Measurements from ENCODE around the gene F2RL2. TPM values are rescaled to one million over a fixed set of nuclear protein-coding genes. Genes with fewer than 3 reads are reported as not detected.

Gene F2RL2
- total and polyA plus RNA-seq, 10 of the 15 experiments (the other 5 are each of a cell fraction or from before 2014, with no cell fraction given) = 0.03 to 0.24 (median 0.08) TPM; not detected in 5

DNA sequence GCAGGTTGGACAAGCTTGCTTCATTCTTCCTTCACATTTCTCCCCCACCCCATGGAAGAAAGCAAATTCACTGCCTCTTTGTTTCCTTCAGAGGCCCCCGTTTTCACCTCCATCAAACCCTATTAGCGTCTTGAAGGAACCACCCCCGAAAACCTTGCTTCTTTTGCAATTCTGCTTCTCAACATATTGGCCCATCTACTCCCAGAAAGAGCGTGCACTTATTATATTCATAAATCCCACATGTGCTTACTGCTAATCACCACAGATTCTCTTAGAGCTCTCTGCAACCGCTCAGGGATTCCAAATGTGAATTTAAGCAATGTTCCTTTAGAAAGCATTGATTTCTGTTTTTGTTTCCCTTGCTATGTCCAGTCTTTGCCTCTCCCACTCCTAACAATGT is 1.1 kb downstream of the F2RL2 start:
- Histone ChIP-seq H4K20me1 (ENCODE audit: control insufficient read depth, insufficient read depth) (no peaks in the 10 kb centered on the region), H3K4me1 (ENCODE audit: control insufficient read depth, insufficient read depth, low read length) (0 out of 2 replicates have a peak, but pooled peaks cover 5% of the 10 kb centered on the region), H3K79me2 (ENCODE audit: control insufficient read depth, insufficient read depth, low read length) (no peaks in the 10 kb centered on the region), H3K36me3 (ENCODE audit: control insufficient read depth in 2 of 2, insufficient read depth in 2 of 2, low read length in 1 of 2) (no peaks in the 10 kb centered on the region; a peak in 1 of 4 replicates), H3K4me2 (ENCODE audit: control insufficient read depth, insufficient read depth) (no peak overlapping the region), H3K27ac (ENCODE audit: control insufficient read depth, insufficient read depth) (no peak overlapping the region), H2AFZ (ENCODE audit: control insufficient read depth, low read depth, low read length) (no peak overlapping the region), H3K9ac (ENCODE audit: control insufficient read depth, insufficient read depth, low read length) (no peak overlapping the region), H3K9me3 (replicated peaks; ENCODE audit: control insufficient read depth, insufficient read depth, low read length) (no peaks in the 10 kb centered on the region), H3K27me3 (replicated peaks in 1 of 2; ENCODE audit: control insufficient read depth in 2 of 2, insufficient read depth in 2 of 2, low read length in 1 of 2) (no peaks in the 10 kb centered on the region), H3K4me3 (no peak overlapping the region)
- ChIA-PET SMC1A (ENCODE audit: uncharacterized antibody, unreplicated experiment) (no interaction called here), CTCF (interaction anchor here (1.8 kb wide), 1 partner anchor 21 kb away, joined by 4 read pairs; no protein-coding TSS in a partner anchor), POLR2A (interaction anchor here (0.6 kb wide), 1 partner anchor 144 kb away, joined by 5 read pairs; no protein-coding TSS in a partner anchor), RAD21 (ENCODE audit: unreplicated experiment) (no interaction called here)
- in situ Hi-C loops (cut with MboI) = no loop called here
- DNase-seq (ENCODE audit: low read depth, low spot score) = no peak
- no peak for ATAC-seq
- intact Hi-C loops (cut with micrococcal nuclease; ENCODE audit: unreplicated experiment) = no loop called here
- no TSS peak for BruUV-seq (replicated peaks)
- no peak for FAIRE-seq
- 98% methylated on average over 5 of the region's 5 CpGs for WGBS (ENCODE audit: insufficient coverage, insufficient replicate concordance, low lambda C conversion rate, missing lambda C conversion rate)
- TF ChIP-seq NFYB (IDR thresholded peaks at IDR 0.05; ENCODE audit: insufficient read depth, low read depth, low read length) = no peak
- TF ChIP-seq, protein P1, sequence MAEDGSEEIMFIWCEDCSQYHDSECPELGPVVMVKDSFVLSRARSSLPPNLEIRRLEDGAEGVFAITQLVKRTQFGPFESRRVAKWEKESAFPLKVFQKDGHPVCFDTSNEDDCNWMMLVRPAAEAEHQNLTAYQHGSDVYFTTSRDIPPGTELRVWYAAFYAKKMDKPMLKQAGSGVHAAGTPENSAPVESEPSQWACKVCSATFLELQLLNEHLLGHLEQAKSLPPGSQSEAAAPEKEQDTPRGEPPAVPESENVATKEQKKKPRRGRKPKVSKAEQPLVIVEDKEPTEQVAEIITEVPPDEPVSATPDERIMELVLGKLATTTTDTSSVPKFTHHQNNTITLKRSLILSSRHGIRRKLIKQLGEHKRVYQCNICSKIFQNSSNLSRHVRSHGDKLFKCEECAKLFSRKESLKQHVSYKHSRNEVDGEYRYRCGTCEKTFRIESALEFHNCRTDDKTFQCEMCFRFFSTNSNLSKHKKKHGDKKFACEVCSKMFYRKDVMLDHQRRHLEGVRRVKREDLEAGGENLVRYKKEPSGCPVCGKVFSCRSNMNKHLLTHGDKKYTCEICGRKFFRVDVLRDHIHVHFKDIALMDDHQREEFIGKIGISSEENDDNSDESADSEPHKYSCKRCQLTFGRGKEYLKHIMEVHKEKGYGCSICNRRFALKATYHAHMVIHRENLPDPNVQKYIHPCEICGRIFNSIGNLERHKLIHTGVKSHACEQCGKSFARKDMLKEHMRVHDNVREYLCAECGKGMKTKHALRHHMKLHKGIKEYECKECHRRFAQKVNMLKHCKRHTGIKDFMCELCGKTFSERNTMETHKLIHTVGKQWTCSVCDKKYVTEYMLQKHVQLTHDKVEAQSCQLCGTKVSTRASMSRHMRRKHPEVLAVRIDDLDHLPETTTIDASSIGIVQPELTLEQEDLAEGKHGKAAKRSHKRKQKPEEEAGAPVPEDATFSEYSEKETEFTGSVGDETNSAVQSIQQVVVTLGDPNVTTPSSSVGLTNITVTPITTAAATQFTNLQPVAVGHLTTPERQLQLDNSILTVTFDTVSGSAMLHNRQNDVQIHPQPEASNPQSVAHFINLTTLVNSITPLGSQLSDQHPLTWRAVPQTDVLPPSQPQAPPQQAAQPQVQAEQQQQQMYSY (CRISPR knock-in tag; IDR thresholded peaks at IDR 0.05) = no peak
- TF ChIP-seq CHD2 (IDR thresholded peaks at IDR 0.05; ENCODE audit: borderline replicate concordance, low read depth, low read length) = no peak
- no peak for TF ChIP-seq FOS (IDR thresholded peaks at IDR 0.05; ENCODE audit: borderline replicate concordance, extremely low read depth, insufficient read length)
- TF ChIP-seq DPF2 (IDR thresholded peaks at IDR 0.05) = no peak
- TF ChIP-seq, protein P2, sequence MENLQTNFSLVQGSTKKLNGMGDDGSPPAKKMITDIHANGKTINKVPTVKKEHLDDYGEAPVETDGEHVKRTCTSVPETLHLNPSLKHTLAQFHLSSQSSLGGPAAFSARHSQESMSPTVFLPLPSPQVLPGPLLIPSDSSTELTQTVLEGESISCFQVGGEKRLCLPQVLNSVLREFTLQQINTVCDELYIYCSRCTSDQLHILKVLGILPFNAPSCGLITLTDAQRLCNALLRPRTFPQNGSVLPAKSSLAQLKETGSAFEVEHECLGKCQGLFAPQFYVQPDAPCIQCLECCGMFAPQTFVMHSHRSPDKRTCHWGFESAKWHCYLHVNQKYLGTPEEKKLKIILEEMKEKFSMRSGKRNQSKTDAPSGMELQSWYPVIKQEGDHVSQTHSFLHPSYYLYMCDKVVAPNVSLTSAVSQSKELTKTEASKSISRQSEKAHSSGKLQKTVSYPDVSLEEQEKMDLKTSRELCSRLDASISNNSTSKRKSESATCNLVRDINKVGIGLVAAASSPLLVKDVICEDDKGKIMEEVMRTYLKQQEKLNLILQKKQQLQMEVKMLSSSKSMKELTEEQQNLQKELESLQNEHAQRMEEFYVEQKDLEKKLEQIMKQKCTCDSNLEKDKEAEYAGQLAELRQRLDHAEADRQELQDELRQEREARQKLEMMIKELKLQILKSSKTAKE (IDR thresholded peaks at IDR 0.05; ENCODE audit: low read depth, poor library complexity, severe bottlenecking) = no peak
- no peak for TF ChIP-seq SRF (IDR thresholded peaks at IDR 0.05; ENCODE audit: low read depth in 2 of 2, low read length in 2 of 2)
- TF ChIP-seq, protein P3, sequence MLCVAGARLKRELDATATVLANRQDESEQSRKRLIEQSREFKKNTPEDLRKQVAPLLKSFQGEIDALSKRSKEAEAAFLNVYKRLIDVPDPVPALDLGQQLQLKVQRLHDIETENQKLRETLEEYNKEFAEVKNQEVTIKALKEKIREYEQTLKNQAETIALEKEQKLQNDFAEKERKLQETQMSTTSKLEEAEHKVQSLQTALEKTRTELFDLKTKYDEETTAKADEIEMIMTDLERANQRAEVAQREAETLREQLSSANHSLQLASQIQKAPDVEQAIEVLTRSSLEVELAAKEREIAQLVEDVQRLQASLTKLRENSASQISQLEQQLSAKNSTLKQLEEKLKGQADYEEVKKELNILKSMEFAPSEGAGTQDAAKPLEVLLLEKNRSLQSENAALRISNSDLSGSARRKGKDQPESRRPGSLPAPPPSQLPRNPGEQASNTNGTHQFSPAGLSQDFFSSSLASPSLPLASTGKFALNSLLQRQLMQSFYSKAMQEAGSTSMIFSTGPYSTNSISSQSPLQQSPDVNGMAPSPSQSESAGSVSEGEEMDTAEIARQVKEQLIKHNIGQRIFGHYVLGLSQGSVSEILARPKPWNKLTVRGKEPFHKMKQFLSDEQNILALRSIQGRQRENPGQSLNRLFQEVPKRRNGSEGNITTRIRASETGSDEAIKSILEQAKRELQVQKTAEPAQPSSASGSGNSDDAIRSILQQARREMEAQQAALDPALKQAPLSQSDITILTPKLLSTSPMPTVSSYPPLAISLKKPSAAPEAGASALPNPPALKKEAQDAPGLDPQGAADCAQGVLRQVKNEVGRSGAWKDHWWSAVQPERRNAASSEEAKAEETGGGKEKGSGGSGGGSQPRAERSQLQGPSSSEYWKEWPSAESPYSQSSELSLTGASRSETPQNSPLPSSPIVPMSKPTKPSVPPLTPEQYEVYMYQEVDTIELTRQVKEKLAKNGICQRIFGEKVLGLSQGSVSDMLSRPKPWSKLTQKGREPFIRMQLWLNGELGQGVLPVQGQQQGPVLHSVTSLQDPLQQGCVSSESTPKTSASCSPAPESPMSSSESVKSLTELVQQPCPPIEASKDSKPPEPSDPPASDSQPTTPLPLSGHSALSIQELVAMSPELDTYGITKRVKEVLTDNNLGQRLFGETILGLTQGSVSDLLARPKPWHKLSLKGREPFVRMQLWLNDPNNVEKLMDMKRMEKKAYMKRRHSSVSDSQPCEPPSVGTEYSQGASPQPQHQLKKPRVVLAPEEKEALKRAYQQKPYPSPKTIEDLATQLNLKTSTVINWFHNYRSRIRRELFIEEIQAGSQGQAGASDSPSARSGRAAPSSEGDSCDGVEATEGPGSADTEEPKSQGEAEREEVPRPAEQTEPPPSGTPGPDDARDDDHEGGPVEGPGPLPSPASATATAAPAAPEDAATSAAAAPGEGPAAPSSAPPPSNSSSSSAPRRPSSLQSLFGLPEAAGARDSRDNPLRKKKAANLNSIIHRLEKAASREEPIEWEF (IDR thresholded peaks at IDR 0.05; ENCODE audit: insufficient replicate concordance, low read depth, low read length) = no peak
- no peak for TF ChIP-seq CBX3 (IDR thresholded peaks at IDR 0.05; ENCODE audit: borderline replicate concordance, low read depth)
- no peak for TF ChIP-seq RB1 (IDR thresholded peaks at IDR 0.05; ENCODE audit: borderline replicate concordance)
- TF ChIP-seq RBBP5 (conservative IDR thresholded peaks at IDR 0.05) = no peak
- no peak for TF ChIP-seq MTA3 (IDR thresholded peaks at IDR 0.05; ENCODE audit: borderline replicate concordance, low read length)
- TF ChIP-seq CEBPB (IDR thresholded peaks at IDR 0.05; ENCODE audit: borderline replicate concordance in 1 of 2, low read depth in 2 of 2, low read length in 2 of 2) = no peak
- no peak for TF ChIP-seq POU2F2 (IDR thresholded peaks at IDR 0.05; ENCODE audit: borderline replicate concordance, low read depth, low read length)
